MM.1S (cell line): ENCODE measurements around the gene TTC28.

ENCODE experiments used
- DNase-seq: peaks from one replicate; pipeline ENCODE4 v3.0.0-alpha.2; 2015
- H2AFZ ChIP-seq: fragments of 300-600 bp; sonication (generic); 2 replicates; pipeline ENCODE4 v1.6.0; 2016; ENCODE audit warnings: antibody characterized with exemption, low read length
- H3F3A ChIP-seq: fragments of 300-600 bp; sonication (generic); 2 replicates; pipeline ENCODE4 v1.6.1; 2016; ENCODE audit warnings: mild to moderate bottlenecking, antibody characterized with exemption, low read length, moderate library complexity, mixed read lengths; ENCODE audit not compliant: insufficient read depth
- H3K27ac ChIP-seq: fragments of 300-600 bp; sonication (generic); 2 replicates; pipeline ENCODE4 v1.5.1; 2016; ENCODE audit warnings: mild to moderate bottlenecking, low read length
- H3K27me3 ChIP-seq: fragments of 300-600 bp; sonication (generic); replicated peaks from 2 replicates; pipeline ENCODE4 v1.6.0; 2016; ENCODE audit warnings: low read length; ENCODE audit not compliant: insufficient read depth
- H3K36me3 ChIP-seq: fragments of 300-600 bp; sonication (generic); replicated peaks from 2 replicates; pipeline ENCODE4 v1.6.1; 2016; ENCODE audit warnings: mild to moderate bottlenecking, low read length, mixed read lengths; ENCODE audit not compliant: insufficient read depth
- H3K4me1 ChIP-seq: fragments of 300-600 bp; sonication (generic); 2 replicates; pipeline ENCODE4 v1.6.1; 2016; ENCODE audit warnings: low read length, mixed read lengths
- H3K4me2 ChIP-seq: fragments of 300-600 bp; sonication (generic); 2 replicates; pipeline ENCODE4 v1.6.0; 2016; ENCODE audit warnings: low read depth, low read length
- H3K4me3 ChIP-seq: fragments of 300-600 bp; sonication (generic); 2 replicates; pipeline ENCODE4 v1.5.1; 2016; ENCODE audit warnings: low read length, mixed read lengths
- H3K79me2 ChIP-seq: fragments of 300-600 bp; sonication (generic); 2 replicates; pipeline ENCODE4 v1.6.1; 2016; ENCODE audit warnings: mixed run types, low read length, mixed read lengths
- H3K9ac ChIP-seq: fragments of 300-600 bp; sonication (generic); 2 replicates; pipeline ENCODE4 v1.6.1; 2016; ENCODE audit warnings: low read length, mixed read lengths
- H3K9me2 ChIP-seq: fragments of 300-600 bp; sonication (generic); replicated peaks from 2 replicates; pipeline ENCODE4 v1.6.1; 2016; ENCODE audit warnings: mild to moderate bottlenecking, low read length, mixed read lengths; ENCODE audit not compliant: insufficient read depth
- H3K9me3 ChIP-seq: fragments of 300-600 bp; sonication (generic); replicated peaks from 2 replicates; pipeline ENCODE4 v1.6.1; 2016; ENCODE audit warnings: mild to moderate bottlenecking, low read length, mixed read lengths; ENCODE audit not compliant: insufficient read depth
- H4K20me1 ChIP-seq: fragments of 300-600 bp; sonication (generic); 2 replicates; pipeline ENCODE4 v1.6.1; 2016; ENCODE audit warnings: mild to moderate bottlenecking, low read length, moderate library complexity, mixed read lengths; ENCODE audit not compliant: insufficient read depth
- EZH2 ChIP-seq: fragments of 300-600 bp; sonication (generic); optimal IDR thresholded peaks from 2 replicates; pipeline ENCODE3; 2017; ENCODE audit warnings: low read depth, mild to moderate bottlenecking, antibody characterized with exemption, low read length, mixed read lengths
- EZH2phosphoT487 ChIP-seq: fragments of 300-600 bp; sonication (generic); IDR thresholded peaks from 2 replicates; pipeline ENCODE4 v1.6.1; 2018; ENCODE audit warnings: antibody characterized with exemption, low read length
- TF ChIP-seq, protein P1 (sequence below): fragments of 300-600 bp; sonication (generic); IDR thresholded peaks from 2 replicates; pipeline ENCODE4 v1.5.1; 2016; ENCODE audit warnings: antibody characterized with exemption, low read length, mixed read lengths

Gene TTC28

DNA sequence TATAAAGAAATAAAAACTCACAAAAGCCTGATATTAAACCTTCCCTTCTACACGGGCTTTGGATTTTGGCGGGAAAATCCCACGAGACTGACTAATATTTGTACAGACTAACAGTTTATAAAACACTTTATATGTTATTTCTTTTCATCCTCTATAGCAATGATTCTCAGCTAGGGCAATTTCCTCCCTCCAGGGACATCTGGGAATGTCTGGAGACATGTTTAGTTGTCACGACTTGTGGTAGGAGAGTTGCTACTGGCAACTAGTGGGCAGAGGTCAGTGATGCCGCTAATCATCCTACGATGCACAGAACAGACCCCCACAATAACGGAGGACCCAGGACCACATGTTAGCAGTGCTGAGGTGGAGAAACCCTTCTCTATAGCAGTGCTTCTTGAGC, 455.8 kb downstream of the TTC28 start:
- no peaks in the 10 kb centered on the region for H4K20me1 ChIP-seq
- TF ChIP-seq, protein P1, sequence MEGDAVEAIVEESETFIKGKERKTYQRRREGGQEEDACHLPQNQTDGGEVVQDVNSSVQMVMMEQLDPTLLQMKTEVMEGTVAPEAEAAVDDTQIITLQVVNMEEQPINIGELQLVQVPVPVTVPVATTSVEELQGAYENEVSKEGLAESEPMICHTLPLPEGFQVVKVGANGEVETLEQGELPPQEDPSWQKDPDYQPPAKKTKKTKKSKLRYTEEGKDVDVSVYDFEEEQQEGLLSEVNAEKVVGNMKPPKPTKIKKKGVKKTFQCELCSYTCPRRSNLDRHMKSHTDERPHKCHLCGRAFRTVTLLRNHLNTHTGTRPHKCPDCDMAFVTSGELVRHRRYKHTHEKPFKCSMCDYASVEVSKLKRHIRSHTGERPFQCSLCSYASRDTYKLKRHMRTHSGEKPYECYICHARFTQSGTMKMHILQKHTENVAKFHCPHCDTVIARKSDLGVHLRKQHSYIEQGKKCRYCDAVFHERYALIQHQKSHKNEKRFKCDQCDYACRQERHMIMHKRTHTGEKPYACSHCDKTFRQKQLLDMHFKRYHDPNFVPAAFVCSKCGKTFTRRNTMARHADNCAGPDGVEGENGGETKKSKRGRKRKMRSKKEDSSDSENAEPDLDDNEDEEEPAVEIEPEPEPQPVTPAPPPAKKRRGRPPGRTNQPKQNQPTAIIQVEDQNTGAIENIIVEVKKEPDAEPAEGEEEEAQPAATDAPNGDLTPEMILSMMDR: no peak
- TF ChIP-seq EZH2 (no peak), EZH2phosphoT487 (no peak)
- DNase-seq: no peak
- no peak overlapping the region for H3K4me3 ChIP-seq
- no peaks in the 10 kb centered on the region for H3F3A ChIP-seq
- no peaks in the 10 kb centered on the region for H3K9me2 ChIP-seq
- no peaks in the 10 kb centered on the region for H3K4me1 ChIP-seq
- H3K79me2 ChIP-seq: no peaks in the 10 kb centered on the region
- H2AFZ ChIP-seq: no peak overlapping the region
- no peak overlapping the region for H3K4me2 ChIP-seq
- no peak overlapping the region for H3K27ac ChIP-seq
- no peak overlapping the region for H3K9ac ChIP-seq
- no peaks in the 10 kb centered on the region for H3K36me3 ChIP-seq
- H3K27me3 ChIP-seq: no peaks in the 10 kb centered on the region
- H3K9me3 ChIP-seq: no peaks in the 10 kb centered on the region

DNA sequence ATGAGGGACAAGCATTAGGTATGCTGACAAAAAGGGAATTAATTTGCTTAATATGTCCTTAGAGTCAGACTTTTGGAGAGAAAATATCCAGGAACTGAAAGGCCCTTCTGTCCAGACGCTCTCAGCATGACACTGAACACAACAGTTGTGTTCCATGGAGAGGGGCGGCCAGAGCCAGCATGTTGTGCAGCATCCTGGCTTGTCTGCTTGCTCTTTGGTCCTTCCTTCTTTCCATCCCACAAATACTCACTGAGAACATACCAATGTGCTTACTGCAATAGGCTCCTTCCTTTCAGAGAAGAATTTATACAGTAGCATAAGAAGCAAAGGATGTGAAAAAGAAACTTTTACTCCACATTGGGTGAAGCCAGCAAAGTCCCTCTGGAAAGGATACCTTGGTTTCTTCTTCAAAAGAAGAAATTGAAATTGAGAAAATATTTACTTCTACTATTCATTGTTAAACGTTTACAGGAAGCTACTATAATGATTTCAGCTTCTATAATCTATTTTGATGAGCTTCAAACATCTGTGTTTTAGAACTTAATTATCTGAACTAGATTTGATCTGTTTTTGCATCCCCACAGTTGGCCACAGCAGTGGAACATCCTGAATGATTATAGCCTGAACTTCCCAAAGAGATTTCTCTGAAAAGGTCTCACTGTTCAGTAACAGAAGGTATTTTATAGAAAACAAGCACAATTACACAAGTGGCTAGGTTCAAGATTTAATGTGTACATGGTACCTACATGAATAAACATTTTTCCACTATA, 456.5 kb downstream of the TTC28 start:
- no peak for DNase-seq

DNA sequence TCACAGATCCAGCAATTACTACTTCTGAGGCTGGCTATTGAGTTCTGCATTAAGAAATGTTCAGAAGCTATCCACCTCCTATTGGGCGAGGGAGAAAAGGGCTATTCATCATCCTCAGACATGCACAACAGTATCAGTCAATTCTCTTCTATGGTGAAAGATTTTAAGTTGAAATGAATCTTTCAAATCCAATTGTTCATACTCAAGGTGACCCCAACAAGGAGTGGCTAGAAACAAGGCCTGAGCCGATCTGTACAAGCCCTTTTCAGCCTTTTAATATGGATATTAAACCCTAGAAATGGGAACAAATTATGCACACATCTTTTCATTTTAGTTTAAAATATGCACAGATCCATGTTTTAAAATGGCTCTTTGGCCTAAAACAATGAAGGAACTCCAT, 457.1 kb downstream of the TTC28 start:
- H3K9ac ChIP-seq: no peak overlapping the region

More for the DNA sequence above, 456.5 kb downstream of the TTC28 start:
- H3K4me3 ChIP-seq: no peak overlapping the region
- H3K36me3 ChIP-seq: no peaks in the 10 kb centered on the region
- no peaks in the 10 kb centered on the region for H3K9me2 ChIP-seq
- no peaks in the 10 kb centered on the region for H3K9me3 ChIP-seq
- H3F3A ChIP-seq: no peaks in the 10 kb centered on the region
- H3K4me1 ChIP-seq: no peaks in the 10 kb centered on the region
- H3K4me2 ChIP-seq: no peak overlapping the region
- H2AFZ ChIP-seq: no peak overlapping the region
- TF ChIP-seq, protein P1: no peak
- TF ChIP-seq EZH2: no peak
- TF ChIP-seq EZH2phosphoT487: no peak
- H3K9ac ChIP-seq: no peak overlapping the region
- H3K79me2 ChIP-seq: no peaks in the 10 kb centered on the region
- no peak overlapping the region for H3K27ac ChIP-seq
- H4K20me1 ChIP-seq: no peaks in the 10 kb centered on the region
- H3K27me3 ChIP-seq: no peaks in the 10 kb centered on the region

More for the DNA sequence above, 457.1 kb downstream of the TTC28 start:
- Histone ChIP-seq H3K79me2 (no peaks in the 10 kb centered on the region), H3K4me2 (no peak overlapping the region), H3K27me3 (no peaks in the 10 kb centered on the region), H3F3A (no peaks in the 10 kb centered on the region), H3K27ac (no peak overlapping the region), H3K4me1 (no peaks in the 10 kb centered on the region), H3K9me2 (no peaks in the 10 kb centered on the region), H3K4me3 (no peak overlapping the region), H2AFZ (no peak overlapping the region), H3K36me3 (no peaks in the 10 kb centered on the region), H3K9me3 (no peaks in the 10 kb centered on the region), H4K20me1 (no peaks in the 10 kb centered on the region)
- no peak for TF ChIP-seq EZH2
- TF ChIP-seq EZH2phosphoT487: no peak
- TF ChIP-seq, protein P1: no peak
- DNase-seq: no peak
